ENCODE results near the gene CDC42BPB. TPM values are rescaled to one million over a fixed set of nuclear protein-coding genes. Genes with fewer than 3 reads are reported as not detected.
"Not testable (repeated sequence)": the region's sequence is repeated elsewhere in the genome, so short reads cannot be mapped to it uniquely, and the experiment has no call there.

Gene CDC42BPB
- total RNA-seq, 1 experiment from 2014 or later: 51.5 TPM

DNA sequence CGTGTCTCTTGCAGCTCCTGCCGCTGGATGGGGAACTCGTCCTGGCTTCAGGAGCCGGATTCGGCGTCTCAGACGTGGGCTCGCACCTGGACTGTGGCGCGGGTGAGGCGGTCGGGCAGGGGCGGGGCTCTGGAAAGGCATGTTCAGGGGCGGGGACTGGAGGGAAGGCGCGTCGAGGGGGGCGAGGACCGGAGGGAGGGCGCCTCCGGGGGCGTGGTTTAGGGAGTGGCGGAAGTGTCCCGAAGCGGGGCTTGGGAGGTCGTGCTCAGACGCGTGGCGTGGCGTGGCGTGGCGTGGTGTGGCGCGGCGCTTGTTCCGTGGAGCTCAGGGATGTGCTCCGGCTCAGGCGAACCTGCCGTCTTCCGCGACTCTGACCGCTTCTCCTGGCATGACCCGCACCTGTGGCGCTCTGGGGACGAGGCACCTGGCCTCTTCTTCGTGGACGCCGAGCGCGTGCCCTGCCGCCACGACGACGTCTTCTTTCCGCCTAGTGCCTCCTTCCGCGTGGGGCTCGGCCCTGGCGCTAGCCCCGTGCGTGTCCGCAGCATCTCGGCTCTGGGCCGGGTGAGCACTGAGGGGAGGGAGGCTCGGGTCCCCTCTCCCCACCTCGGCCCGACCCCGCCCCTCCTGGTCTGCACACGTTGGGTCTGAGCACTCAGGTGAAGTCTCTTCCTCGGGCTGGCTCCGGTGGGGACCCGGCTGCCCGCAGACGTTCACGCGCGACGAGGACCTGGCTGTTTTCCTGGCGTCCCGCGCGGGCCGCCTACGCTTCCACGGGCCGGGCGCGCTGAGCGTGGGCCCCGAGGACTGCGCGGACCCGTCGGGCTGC lies 128.7 kb downstream of the CDC42BPB start:
- peak; percentile 73 for DNase-seq (ENCODE audit: low read depth)

DNA sequence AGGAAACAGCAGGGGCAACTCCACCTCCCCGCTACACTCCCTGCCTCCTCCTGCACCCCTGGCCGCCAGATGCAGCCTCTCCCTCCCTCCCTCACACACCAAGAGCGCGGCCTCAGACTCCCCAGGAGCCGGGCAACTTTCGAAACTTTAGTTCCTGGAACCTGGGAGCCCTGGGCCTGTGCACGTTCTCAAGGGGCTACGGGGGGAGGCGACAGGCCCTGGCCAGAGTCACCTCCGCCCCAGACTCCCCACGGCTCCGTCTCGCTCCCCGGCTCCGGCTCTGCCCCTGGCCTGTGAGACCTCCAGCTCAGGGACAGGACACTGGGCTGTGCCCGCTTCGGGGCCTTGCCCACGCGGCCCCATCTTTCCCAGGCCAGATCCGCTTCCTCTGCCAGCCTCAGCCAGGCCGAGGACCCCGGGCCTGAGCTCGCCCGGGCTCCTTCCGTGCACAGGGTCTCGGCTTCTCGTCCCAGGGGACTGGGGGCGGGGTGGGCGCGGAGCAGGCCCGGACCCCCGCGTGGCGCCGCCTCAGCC lies 129.4 kb downstream of the CDC42BPB start:
- no peak for DNase-seq (ENCODE audit: low read depth)

DNA sequence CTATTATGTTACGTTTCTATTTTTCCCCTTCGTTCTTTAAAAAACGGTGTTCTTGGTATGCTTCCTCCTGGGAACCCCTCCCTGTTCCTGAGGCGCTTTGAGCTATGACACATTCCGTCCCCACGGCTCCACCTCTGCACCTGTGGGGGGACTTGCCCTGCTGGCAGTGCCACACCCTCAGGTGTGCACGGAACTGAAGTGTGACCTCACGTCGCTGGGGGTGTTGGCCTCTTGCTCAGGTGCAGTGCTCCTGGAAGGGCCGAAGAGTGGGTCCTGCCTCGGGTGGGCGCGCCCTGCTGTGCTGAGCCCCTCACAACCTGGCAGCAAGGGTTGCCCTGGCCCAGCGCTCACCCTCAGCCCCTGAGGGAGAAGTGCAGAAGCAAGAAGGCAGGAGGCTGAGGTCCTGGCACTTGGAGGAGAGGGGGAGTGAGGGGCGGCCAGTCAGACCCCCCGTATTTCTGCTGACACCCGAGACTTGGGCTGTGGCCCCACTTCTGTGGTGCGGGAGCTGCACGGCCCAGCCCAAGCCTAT lies 129.9 kb downstream of the CDC42BPB start:
- no peak for DNase-seq (ENCODE audit: low read depth)

DNA sequence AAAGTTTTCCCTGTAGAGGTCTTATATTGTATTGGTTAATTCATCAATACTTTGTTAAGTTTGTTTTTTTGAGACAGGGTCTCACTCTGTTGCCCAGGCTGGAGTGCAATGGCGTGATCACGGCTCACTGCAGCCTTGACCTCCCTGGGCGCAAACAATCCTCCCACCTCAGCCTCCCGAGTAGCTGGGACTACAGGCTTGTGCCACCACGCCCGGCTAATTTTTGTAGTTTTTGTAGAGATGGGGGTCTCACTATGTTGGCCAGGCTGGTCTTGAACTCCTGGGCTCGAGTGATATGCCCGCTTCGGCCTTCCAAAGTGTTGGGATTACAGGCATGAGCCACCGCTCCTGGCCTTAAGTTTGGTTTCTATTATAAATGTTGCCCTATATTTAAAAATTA lies 130.5 kb downstream of the CDC42BPB start:
- DNase-seq (ENCODE audit: low read depth): not testable (repeated sequence)

DNA sequence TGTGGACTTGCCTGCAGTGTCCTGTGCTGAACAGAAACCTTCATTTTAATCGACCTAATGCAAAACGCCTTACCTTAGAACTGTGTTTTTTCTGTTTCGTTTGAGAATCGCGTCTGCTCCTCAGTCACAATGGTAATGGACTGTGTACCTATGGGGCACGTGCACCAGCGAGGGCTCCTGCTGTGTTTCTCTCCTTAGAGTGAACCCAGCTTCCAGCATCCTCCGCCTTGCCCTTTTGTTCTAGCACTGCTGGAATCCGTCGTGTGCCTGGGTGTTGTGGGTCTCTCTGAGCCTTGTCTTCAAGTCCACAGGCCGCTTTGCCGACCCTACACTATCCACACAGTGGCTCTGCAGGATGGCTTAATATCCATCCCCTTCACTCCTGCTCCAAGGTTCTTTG lies 131.2 kb downstream of the CDC42BPB start:
- no peak for DNase-seq (ENCODE audit: low read depth)

DNA sequence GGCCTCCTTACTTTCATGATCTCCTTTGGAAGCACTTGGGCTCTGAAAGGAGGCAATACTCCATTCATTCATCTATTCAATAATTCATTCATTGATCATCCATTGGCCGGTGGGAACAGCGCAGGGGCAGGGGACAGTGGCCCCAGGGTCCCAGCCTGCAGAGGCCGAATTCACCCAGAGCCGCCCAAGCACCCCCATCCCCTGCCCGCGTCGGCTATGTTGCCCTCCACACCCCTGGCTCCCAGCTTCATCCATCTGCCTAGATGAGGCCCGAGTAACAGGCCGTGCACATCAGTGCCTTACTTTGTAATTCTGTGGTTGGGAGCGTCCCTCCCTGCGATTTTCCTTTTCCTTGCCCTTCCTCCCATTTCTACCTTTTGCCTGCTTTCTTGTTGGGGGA lies 131.7 kb downstream of the CDC42BPB start:
- DNase-seq (ENCODE audit: low read depth): no peak

DNA sequence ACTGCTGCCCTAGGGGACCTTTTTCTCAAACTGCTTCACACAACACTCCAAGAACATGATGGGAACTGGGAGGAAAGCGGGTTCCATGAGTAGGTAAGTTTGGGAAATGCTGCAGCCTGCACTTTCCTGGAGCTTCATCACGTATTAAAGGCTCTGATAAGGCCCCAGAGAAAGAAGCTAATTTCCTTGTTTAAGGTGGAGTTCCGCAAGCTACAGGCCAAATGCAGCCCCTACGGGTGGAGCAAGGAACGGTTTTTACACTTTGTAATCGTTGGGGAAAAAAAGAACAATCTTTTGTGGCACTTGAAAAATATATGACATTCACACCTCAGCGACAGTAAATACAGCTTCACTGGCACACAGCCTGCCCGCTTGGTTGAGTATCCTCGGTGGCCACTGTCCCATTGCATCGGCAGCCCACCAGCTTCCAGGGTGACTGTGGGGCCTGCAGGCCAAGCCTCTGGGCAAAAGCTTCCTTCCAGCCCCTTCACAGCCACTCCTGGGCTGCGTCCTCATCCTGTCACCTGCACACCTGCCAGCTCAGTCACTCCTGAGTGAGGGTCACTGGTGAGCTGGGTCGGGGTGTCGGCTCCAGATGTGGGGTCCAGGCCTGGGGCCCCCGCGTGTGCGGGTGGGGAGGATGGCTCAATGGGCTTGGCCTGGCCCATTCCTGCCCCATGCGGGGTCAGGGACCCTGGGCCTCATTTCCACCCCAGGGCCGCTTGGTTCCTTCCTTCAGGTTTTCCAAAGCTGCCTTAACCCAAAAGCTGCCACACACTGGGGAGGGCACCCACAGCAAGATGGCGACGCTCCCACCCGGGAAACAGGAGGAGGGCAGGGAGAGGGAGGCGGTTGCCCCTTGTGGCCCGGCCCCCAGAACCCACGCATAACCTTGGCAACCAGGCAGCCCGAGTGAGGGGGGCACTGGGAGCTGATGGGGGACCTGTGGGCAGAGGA lies 132.4 kb downstream of the CDC42BPB start:
- DNase-seq (ENCODE audit: low read depth): no peak

DNA sequence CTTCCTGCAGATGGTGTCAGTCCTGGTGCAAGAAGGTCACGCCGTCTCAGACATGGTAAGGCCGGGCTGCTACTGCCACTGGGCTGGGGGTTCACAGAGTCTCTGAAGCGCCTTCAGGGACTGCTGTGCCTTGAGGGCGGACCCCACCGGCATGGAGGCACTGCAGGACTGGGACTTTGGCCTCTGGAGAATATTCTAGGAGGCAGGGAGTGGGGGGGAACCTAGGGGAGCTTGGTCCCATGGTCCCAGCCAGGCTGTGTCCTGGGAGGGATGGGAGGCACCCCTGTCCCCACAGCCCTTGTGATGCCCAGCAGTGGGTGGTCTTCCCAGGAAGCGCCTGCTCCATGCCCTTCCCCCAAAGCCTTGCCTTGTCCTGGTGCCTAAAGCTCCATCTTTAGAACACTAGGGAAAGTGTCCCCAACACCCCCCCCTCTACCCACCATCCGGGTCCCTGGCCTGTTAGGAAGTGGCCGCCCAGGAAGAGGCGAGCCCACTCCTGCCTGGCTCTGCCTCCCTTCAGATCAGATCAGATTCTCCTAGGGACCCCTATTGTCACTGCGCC lies 133.3 kb downstream of the CDC42BPB start:
- no peak for DNase-seq (ENCODE audit: low read depth)

DNA sequence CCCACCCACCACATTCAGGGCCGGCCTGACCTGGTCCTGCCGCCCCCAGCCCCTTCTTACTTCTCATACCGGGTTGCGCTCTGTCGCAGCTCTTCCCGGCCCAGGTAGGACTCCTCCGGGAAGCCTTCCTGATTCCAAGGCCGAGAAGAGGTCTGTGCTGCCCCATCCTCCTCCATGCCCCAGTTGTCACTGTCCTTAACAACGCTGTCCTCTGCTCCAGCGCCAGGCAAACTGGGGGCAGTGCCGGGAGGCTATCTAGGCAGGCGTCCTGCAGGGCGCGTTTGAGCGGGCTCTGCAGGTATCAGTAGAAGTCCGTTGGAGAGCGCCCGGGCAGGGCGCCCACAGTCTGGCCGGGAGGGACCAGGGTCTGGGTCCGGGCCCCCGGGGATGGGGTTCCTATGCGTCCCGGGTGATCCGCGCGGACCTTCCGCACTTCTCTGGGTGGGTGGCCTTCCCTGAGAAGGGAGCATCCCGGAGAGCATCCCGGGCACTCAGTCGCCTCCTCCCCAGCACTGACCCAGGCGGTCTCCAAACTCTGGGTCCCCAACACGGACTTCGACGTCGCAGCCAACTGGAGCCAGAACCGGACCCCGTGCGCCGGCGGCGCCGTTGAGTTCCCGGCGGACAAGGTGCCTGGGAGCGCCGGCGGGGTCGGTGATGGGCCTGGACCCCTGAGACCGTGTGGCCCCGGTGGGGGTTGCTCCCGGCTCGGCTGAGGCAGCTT lies 134.0 kb downstream of the CDC42BPB start:
- no peak for DNase-seq (ENCODE audit: low read depth)

DNA sequence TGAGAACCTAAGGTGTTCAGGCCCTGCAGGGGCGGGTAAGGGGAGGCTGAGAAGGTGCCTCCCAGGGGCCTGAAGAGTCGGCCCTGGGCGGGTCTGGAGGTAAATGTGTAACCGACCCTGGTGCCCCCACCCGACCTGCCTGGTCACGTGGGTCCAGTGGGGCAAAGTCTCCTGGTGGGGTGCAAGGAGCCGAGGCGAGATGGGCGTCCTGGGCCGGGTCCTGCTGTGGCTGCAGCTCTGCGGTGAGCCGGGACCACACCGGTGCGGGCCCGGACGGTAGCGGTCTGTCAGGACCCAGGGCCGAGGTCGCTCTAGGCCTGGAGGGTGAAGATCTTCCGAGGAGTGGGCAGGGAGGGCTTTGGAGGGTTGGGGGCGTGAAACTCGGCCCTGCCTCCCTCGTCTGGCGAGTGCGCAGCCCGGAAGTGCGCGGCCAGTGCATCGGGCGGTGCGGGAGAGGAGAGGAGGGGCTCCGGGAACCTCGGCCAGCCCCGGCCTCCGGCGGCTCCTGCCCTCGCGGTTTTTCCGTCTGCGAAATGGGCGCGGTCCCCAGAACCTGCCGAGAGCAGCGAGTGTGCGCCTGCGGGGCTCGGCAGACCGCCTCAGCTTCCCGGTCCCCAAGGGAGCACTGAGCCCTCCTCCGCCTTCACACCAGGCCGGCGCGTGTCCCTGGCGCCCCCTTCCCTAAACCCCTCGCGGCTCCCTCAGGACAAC lies 134.7 kb downstream of the CDC42BPB start, which contains the start of gene AMN:
Gene AMN, plus strand, starts transcription at position 174 of the 711 bp plus-strand sequence. Its CDS starts 26 bp downstream, at position 200.
- peak; percentile 44 for DNase-seq (ENCODE audit: low read depth)

DNA sequence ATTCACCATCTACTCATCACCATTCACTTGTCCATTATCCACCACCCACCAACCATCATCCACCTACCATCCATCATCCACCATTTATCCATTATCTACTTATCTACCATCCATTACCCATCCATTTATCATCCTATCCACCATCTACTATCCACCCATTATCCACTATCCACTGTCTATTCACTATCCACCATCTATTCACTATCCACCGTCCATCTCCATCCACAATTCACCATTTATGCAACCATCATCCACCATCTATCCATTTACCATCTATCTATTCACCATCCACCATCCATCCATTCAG lies 136.4 kb downstream of the CDC42BPB start:
- no peak for DNase-seq (ENCODE audit: low read depth)

DNA sequence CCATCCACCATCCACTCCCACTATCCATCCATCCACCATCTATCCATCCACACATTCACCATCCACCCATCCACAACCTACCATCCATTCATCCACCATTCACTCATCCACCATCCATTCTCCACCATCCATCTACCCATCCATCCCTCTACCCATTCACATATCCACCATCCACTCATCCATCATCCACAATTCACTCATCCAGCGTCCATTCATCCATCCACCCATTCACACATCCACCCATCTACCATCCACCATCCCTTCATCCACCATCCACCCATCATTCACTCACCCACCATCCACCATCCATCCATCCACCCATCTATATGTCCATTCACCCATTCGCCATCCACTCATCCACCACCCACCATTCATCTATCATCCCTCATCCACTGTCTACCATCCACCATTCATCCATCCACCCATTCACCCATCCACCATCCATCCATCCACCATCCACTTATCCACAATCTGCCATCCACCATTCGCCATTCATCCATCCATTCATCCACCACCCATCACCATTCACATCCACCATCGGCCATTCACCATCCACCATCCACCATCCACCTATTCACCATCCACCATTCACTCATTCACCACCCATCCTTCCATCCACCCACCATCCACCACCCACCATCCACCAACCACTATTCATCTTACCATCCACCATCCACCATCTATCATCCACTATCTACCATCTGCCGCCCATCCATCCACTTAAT lies 136.9 kb downstream of the CDC42BPB start:
- no peak for DNase-seq (ENCODE audit: low read depth)

DNA sequence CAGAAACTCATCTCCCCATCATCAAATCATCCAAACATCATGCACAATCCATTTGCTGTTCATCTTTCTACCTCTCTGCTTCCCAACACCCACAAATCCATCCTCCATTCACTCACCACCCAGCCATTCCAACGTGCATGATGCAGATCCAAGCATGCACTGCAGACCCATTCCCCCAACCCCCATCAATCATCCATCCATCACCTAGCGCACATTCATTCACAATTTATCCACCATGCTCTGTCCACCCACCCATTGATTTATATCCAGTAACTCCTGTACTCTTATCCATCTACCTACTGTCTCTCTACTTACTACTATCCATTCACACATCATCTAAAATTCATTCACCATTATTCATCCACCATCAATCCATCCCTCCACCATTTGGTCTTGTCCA lies 138.9 kb downstream of the CDC42BPB start:
- no peak for DNase-seq (ENCODE audit: low read depth)

DNA sequence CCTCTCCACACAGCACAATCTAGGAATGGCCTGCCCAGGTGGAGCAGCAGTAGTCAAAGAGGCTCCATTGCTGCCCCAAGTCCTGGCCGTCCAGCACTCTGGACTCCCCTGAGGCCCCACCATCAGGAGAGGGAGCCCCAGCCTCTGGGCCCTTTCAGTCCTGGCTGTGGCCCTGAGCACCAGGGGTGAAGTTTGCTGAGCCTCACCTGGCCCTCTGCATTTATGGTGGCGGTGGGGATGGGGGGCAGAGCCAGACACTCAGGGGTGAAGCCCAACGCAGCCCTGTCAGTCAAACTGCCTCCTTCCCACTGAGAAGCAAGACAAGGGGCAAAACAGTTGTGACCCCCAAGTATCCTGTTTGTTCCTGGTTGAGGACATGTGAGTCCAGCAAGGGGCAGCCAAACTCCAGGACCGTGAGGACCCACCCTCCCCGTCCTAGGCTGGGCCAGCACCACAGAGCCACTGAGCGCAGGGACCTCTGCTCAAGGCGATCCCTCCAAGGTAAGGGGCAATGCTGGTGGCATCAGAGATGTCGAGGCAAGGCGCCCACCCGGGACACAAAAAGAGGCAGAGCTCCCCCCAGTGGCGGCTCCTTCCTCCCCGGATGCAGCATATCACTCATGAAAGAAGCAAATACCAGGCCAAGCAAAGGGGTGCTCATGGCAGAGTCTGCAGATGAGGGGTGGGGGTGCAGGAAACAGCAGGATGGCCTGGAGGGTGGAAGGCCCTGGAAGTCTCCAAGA lies 139.7 kb downstream of the CDC42BPB start:
- peak; percentile 59 for DNase-seq (ENCODE audit: low read depth)

DNA sequence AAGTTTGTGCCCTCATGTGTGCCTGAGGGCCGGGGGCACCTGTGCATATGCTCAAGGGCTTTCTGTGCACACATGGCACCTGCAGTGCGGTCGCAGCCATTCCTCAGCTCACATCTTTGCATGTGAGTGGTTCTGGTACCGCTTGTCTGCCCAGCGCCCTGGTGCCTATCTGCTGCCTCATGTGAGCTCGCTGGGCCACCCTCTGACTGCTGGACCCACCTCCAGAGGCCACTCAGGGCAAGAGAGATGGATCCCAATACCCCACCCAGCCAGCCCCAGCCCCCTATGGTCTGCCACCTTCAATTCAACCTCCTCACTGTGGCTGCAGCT lies 140.3 kb downstream of the CDC42BPB start:
- no peak for DNase-seq (ENCODE audit: low read depth)

DNA sequence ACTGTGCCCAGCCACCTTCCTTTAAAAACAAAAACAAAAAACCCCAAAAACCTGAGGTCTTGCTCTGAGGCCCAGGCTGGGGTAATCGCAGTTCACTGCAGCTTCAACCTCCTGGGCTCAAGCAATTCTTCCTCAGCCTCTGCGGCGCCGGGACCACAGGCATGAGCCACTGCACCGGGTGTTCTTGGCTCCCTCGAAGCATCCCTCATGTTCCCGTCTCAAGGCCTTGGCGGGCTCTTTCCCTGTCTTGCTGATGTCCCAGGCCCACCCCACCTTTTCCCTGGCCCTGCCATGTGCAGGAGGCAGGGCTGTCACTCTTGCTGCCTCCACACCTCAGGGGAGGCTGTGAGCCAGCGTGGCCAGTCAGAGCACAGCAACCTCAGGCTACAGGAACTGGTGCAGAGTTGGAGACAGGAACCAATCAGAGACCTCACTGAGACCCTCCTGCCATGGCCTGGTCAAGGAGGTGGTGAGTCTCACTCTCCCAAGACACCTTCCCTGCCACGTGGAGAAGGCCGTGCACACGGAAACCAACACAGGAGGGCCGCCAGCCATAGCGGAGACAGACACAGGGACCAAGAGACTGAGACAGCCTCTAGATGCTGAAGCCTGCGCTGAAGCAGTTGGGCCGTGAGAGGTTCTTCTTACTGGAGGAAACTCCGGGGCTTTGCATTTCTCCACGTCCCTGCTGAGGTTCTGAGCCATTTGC lies 140.8 kb downstream of the CDC42BPB start:
- DNase-seq (ENCODE audit: low read depth): no peak

DNA sequence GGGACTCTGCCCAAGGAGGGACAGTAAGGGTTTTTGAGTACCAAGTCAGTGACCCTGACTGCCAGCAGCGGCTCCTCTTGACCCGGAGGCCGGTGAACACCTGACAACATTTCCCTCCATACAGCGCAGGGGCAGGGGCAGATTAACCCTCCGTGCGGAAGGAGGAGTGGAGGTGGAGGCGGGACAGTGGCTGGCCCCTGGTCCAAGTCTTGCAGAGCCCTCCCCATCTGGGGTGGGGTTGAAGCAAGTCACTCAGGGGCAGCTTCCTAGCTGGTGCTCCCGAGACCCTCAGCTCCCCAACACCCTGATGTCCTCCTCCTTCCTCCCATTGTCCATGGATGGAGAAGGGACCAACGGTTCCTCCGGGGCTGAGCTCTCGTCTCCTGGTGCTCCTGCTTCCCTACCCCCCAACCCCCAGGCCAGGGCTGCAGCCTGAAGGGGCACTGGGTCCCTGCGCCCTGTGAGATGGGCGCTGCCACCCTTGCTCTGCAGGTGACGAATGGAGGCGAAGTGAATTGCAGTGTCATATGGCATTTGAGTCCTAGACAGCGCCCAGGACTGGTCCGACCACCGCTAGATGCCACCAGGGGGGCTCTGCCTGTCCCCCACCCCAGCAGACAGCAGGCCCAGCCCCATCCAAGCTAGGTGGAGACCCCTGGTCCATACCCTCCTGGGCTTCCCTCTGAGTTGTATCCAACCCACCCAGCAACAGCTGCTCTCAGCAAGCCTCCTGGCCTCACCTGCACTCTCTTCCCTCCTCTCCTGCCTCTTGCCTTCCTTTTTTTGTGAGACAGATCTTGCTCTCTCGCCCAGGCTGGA lies 141.8 kb downstream of the CDC42BPB start:
- no peak for DNase-seq (ENCODE audit: low read depth)
